SU-DHL-6 (cell line): ENCODE data around the gene RBM17.

Experiments
- EZH2phosphoT487 ChIP-seq: fragments of 200-600 bp; sonication (generic), shearing (Covaris generic); conservative IDR thresholded peaks from 2 replicates; pipeline ENCODE4 v1.6.1; 2018; ENCODE audit warnings: mild to moderate bottlenecking, antibody characterized with exemption, low read length, moderate library complexity, mixed read lengths
- TF ChIP-seq, protein P1 (sequence below): fragments of 200-600 bp; sonication (generic); IDR thresholded peaks from one replicate; pipeline ENCODE4 v1.5.1; 2017; ENCODE audit warnings: antibody characterized with exemption, mild to moderate bottlenecking, low read length, moderate library complexity; ENCODE audit not compliant: insufficient read depth, poor library complexity, severe bottlenecking

DNA sequence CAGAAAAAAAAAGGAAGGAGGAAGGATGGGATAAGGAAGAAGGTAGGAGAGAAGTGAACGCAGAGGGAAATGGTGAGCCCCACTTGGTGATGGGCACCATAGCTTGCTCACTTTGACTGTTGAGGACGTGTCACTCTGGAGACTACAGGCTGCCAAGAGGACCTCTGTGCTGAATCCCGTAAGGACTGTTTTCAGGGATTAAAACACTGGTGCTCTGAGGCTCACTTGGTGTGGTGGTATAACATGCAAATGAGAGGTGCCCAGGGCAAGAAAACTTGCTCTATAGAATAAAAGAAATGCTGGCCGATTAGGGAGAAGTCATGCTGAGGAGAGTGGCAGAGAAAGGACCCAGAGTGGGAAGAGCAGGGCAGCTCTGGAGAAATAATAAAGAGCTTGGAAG is 21.4 kb upstream of the RBM17 start:
- TF ChIP-seq, protein P1, sequence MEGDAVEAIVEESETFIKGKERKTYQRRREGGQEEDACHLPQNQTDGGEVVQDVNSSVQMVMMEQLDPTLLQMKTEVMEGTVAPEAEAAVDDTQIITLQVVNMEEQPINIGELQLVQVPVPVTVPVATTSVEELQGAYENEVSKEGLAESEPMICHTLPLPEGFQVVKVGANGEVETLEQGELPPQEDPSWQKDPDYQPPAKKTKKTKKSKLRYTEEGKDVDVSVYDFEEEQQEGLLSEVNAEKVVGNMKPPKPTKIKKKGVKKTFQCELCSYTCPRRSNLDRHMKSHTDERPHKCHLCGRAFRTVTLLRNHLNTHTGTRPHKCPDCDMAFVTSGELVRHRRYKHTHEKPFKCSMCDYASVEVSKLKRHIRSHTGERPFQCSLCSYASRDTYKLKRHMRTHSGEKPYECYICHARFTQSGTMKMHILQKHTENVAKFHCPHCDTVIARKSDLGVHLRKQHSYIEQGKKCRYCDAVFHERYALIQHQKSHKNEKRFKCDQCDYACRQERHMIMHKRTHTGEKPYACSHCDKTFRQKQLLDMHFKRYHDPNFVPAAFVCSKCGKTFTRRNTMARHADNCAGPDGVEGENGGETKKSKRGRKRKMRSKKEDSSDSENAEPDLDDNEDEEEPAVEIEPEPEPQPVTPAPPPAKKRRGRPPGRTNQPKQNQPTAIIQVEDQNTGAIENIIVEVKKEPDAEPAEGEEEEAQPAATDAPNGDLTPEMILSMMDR, result no peak
- TF ChIP-seq EZH2phosphoT487, result no peak
